H9 (cell line): Measurements from ENCODE around the gene GPR15LG. TPM values are rescaled to one million over a fixed set of nuclear protein-coding genes. Genes with fewer than 3 reads are reported as not detected.
"Not testable (repeated sequence)": the region's sequence is repeated elsewhere in the genome, so short reads cannot be mapped to it uniquely, and the experiment has no call there.

ENCODE experiments used
- DNase-seq: peaks from one replicate; pipeline ENCODE4 v3.0.0-alpha.2; 2017
- H2AFZ ChIP-seq: one replicate; pipeline ENCODE4 v1.6.1; 2013; ENCODE audit warnings: mild to moderate bottlenecking, low read length, control low read depth, moderate library complexity
- H2AK5ac ChIP-seq: 2 replicates; pipeline ENCODE4 v1.6.1; 2013; ENCODE audit warnings: low read length, control low read depth, mixed read lengths; ENCODE audit not compliant: insufficient read length
- H2BK120ac ChIP-seq: one replicate; pipeline ENCODE4 v1.6.1; 2013; ENCODE audit warnings: low read depth, mild to moderate bottlenecking, low read length, control low read depth, inconsistent platforms; ENCODE audit not compliant: poor library complexity, severe bottlenecking
- H2BK12ac ChIP-seq: 2 replicates; pipeline ENCODE4 v1.6.1; 2013; ENCODE audit warnings: low read length, control low read depth, mixed read lengths, low read depth; ENCODE audit not compliant: insufficient read length
- H2BK15ac ChIP-seq: 2 replicates; pipeline ENCODE4 v1.6.1; 2013; ENCODE audit warnings: low read depth, low read length, control low read depth
- H2BK20ac ChIP-seq: one replicate; pipeline ENCODE4 v1.6.1; 2013; ENCODE audit warnings: low read depth, mild to moderate bottlenecking, low read length, control low read depth, inconsistent platforms; ENCODE audit not compliant: poor library complexity, severe bottlenecking
- H2BK5ac ChIP-seq: 2 replicates; pipeline ENCODE4 v1.6.1; 2013; ENCODE audit warnings: low read length, control low read depth, mixed read lengths; ENCODE audit not compliant: insufficient read length
- H3K14ac ChIP-seq: 2 replicates; pipeline ENCODE4 v1.6.1; 2013; ENCODE audit warnings: low read length, control low read depth; ENCODE audit not compliant: insufficient read depth
- H3K18ac ChIP-seq: 2 replicates; pipeline ENCODE4 v1.6.1; 2013; ENCODE audit warnings: low read depth, mild to moderate bottlenecking, mixed read lengths, low read length, control low read depth; ENCODE audit not compliant: insufficient read length
- H3K23ac ChIP-seq: 2 replicates; pipeline ENCODE4 v1.6.1; 2013; ENCODE audit warnings: low read length, control low read depth, mixed read lengths, low read depth; ENCODE audit not compliant: insufficient read length
- H3K23me2 ChIP-seq: 2 replicates; pipeline ENCODE4 v1.6.1; 2013; ENCODE audit warnings: low read depth, mild to moderate bottlenecking, mixed read lengths, low read length, control low read depth; ENCODE audit not compliant: insufficient read length, poor library complexity, severe bottlenecking
- H3K27ac ChIP-seq: 2 replicates; pipeline ENCODE4 v1.5.1; 2013; ENCODE audit warnings: low read length, control low read depth, mixed read lengths, low read depth; ENCODE audit not compliant: insufficient read length
- H3K27me3 ChIP-seq: 2 replicates; pipeline ENCODE4 v1.6.1; 2013; ENCODE audit warnings: low read length, control low read depth, inconsistent platforms; ENCODE audit not compliant: insufficient read depth
- H3K4ac ChIP-seq: 2 replicates; pipeline ENCODE4 v1.6.1; 2013; ENCODE audit warnings: low read depth, mild to moderate bottlenecking, control low read depth, inconsistent platforms, low read length, moderate library complexity
- H3K4me1 ChIP-seq: 2 replicates; pipeline ENCODE4 v1.6.1; 2013; ENCODE audit warnings: low read length, control low read depth, inconsistent platforms; ENCODE audit not compliant: insufficient read depth
- H3K4me2 ChIP-seq: 2 replicates; pipeline ENCODE4 v1.6.1; 2013; ENCODE audit warnings: low read length, control low read depth, mixed read lengths; ENCODE audit not compliant: insufficient read length, insufficient read depth
- H3K56ac ChIP-seq: 2 replicates; pipeline ENCODE4 v1.6.1; 2013; ENCODE audit warnings: low read depth, mild to moderate bottlenecking, mixed read lengths, low read length, control low read depth; ENCODE audit not compliant: insufficient read length
- H3K79me1 ChIP-seq: 2 replicates; pipeline ENCODE4 v1.6.1; 2013; ENCODE audit warnings: low read depth, mild to moderate bottlenecking, moderate library complexity, low read length, control low read depth, inconsistent platforms; ENCODE audit not compliant: insufficient read depth, poor library complexity, severe bottlenecking
- H3K79me2 ChIP-seq: 2 replicates; pipeline ENCODE4 v1.6.1; 2013; ENCODE audit warnings: low read length, control low read depth, inconsistent platforms; ENCODE audit not compliant: insufficient read depth
- H3K9ac ChIP-seq: 2 replicates; pipeline ENCODE4 v1.6.1; 2013; ENCODE audit warnings: low read length, control low read depth, mixed read lengths; ENCODE audit not compliant: insufficient read length; ENCODE audit errors: extremely low read depth
- H3K9me3 ChIP-seq: one replicate; pipeline ENCODE4 v1.6.1; 2013; ENCODE audit warnings: low read depth, low read length, inconsistent platforms; ENCODE audit not compliant: control insufficient read depth
- H3T11ph ChIP-seq: one replicate; pipeline ENCODE4 v1.6.1; 2013; ENCODE audit warnings: mild to moderate bottlenecking, low read length, control low read depth, inconsistent platforms
- H4K20me1 ChIP-seq: one replicate; pipeline ENCODE4 v1.6.1; 2013; ENCODE audit not compliant: control insufficient read depth, insufficient read length, insufficient read depth
- H4K5ac ChIP-seq: 2 replicates; pipeline ENCODE4 v1.6.1; 2013; ENCODE audit warnings: low read depth, mild to moderate bottlenecking, mixed read lengths, low read length, control low read depth; ENCODE audit not compliant: insufficient read length
- H4K8ac ChIP-seq: replicated peaks from 2 replicates; pipeline ENCODE4 v1.6.1; 2013; ENCODE audit warnings: low read length, control low read depth, mixed read lengths, low read depth; ENCODE audit not compliant: insufficient read length
- H4K91ac ChIP-seq: 2 replicates; pipeline ENCODE4 v1.6.1; 2013; ENCODE audit warnings: low read depth, mild to moderate bottlenecking, moderate library complexity, mixed read lengths, low read length, control low read depth; ENCODE audit not compliant: insufficient read length
- H3K27ac Mint-ChIP-seq, 3 experiments: 2 replicates in 2 of 3; 3 replicates in 1 of 3; pipeline ENCODE4 v1.8.0; 2020 to 2021; ENCODE audit warnings: mixed read lengths in 3 of 3, mild to moderate bottlenecking in 1 of 3, moderate library complexity in 1 of 3
- H3K27me3 Mint-ChIP-seq: 2 replicates; pipeline ENCODE4 v1.8.0; 2021; ENCODE audit warnings: low read depth, mild to moderate bottlenecking, moderate library complexity, mixed read lengths
- H3K36me3 Mint-ChIP-seq, 3 experiments: 2 replicates in 2 of 3; 3 replicates in 1 of 3; pipeline ENCODE4 v1.8.0; 2020 to 2021; ENCODE audit warnings: low read depth in 3 of 3, mixed read lengths in 3 of 3; ENCODE audit not compliant: insufficient read depth in 1 of 3
- H3K4me1 Mint-ChIP-seq, 2 experiments: 2 replicates each; pipeline ENCODE4 v1.8.0; 2020; ENCODE audit warnings: mixed read lengths in 2 of 2
- H3K4me3 Mint-ChIP-seq, 2 experiments: 2 replicates in 1 of 2; 3 replicates in 1 of 2; pipeline ENCODE4 v1.8.0; 2020 to 2021; ENCODE audit warnings: mild to moderate bottlenecking in 2 of 2, mixed read lengths in 2 of 2, moderate library complexity in 1 of 2
- H3K9me3 Mint-ChIP-seq, 2 experiments: 2 replicates in 1 of 2; 3 replicates in 1 of 2; pipeline ENCODE4 v1.8.0; 2020; ENCODE audit warnings: mild to moderate bottlenecking in 2 of 2, mixed read lengths in 2 of 2, moderate library complexity in 1 of 2
- WGBS: extraction: QIAGEN DNeasy Blood & Tissue Kit; methylation state at CpG from one replicate; pipeline ENCODE4 v1.1.7; 2013; ENCODE audit warnings: missing lambda C conversion rate, low lambda C conversion rate, mixed read lengths; ENCODE audit not compliant: insufficient read length; ENCODE audit errors: extremely low coverage; 5-methylcytosine and 5-hydroxymethylcytosine counted together
- total RNA-seq: library from RNA; stranded (reverse); gene quantifications from 2 replicates; pipeline ENCODE4 v1.2.1, GENCODE V29; 2021
- TF ChIP-seq, protein P1 (sequence below): fragments of 200-600 bp; sonication (generic); conservative IDR thresholded peaks from 3 replicates; pipeline ENCODE4 v1.8.0; 2021; ENCODE audit warnings: antibody characterized with exemption, mild to moderate bottlenecking

Gene GPR15LG
- total RNA-seq, 1 experiment from 2014 or later = not detected

DNA sequence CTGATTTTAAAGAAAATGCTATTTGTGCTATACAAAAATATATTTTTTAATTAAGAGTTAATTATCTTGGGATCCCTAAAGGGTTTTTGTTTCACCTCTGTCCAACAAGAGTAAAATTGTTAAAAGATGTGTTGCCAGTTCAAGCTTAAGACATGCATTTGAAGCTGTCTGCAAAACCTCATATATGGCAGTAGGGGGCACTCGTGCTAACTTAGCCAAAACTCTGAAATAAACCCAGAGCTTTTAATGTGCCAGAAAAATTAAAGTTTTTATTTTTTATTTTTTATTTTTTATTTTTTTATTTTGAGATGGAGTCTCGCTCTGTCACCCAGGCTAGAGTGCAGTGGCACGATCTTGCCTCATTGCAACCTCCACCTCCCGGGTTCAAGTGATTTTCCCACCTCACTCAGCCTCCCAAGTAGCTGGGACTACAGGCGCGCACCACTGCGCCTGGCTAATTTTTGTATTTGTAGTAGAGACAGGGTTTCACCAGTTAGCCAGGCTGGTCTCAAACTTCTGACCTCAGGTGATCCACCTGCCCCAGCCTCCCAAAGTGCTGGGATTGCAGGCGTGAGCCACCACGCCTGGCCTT is 25.5 kb upstream of the GPR15LG start:
- H2BK120ac ChIP-seq, H3K79me1 ChIP-seq, H4K5ac ChIP-seq, H2BK12ac ChIP-seq, H2AFZ ChIP-seq, DNase-seq, H3K4me3 Mint-ChIP-seq, H4K8ac ChIP-seq, H3K56ac ChIP-seq, H4K91ac ChIP-seq, H3K79me2 ChIP-seq, H3K27me3 Mint-ChIP-seq, H4K20me1 ChIP-seq, H3K9me3 Mint-ChIP-seq, H2AK5ac ChIP-seq, H3K27me3 ChIP-seq, H3K14ac ChIP-seq, H3K4me1 Mint-ChIP-seq, H3K23me2 ChIP-seq, H2BK5ac ChIP-seq, H3T11ph ChIP-seq, H2BK20ac ChIP-seq, H3K9me3 ChIP-seq, H3K4ac ChIP-seq, H3K18ac ChIP-seq, H3K9ac ChIP-seq, H3K23ac ChIP-seq, H2BK15ac ChIP-seq, H3K4me1 ChIP-seq, H3K4me2 ChIP-seq, H3K27ac Mint-ChIP-seq, H3K27ac ChIP-seq: not testable (repeated sequence)
- no CpG with 5 or more reads among the region's 9 CpGs for WGBS
- peaks cover 23 to 69% (median 63%) of the 10 kb centered on the region in 3 experiments; a peak in 6 of 7 replicates for H3K36me3 Mint-ChIP-seq
- TF ChIP-seq, protein P1, sequence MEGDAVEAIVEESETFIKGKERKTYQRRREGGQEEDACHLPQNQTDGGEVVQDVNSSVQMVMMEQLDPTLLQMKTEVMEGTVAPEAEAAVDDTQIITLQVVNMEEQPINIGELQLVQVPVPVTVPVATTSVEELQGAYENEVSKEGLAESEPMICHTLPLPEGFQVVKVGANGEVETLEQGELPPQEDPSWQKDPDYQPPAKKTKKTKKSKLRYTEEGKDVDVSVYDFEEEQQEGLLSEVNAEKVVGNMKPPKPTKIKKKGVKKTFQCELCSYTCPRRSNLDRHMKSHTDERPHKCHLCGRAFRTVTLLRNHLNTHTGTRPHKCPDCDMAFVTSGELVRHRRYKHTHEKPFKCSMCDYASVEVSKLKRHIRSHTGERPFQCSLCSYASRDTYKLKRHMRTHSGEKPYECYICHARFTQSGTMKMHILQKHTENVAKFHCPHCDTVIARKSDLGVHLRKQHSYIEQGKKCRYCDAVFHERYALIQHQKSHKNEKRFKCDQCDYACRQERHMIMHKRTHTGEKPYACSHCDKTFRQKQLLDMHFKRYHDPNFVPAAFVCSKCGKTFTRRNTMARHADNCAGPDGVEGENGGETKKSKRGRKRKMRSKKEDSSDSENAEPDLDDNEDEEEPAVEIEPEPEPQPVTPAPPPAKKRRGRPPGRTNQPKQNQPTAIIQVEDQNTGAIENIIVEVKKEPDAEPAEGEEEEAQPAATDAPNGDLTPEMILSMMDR = peak; percentile 81
